Neural cell (in vitro differentiated cells): ENCODE data around the gene PPP1R3G.

ENCODE experiments used
- EP300 ChIP-seq: fragments of 450-650 bp; conservative IDR thresholded peaks from 2 replicates; pipeline ENCODE4 v1.6.1; 2014; ENCODE audit warnings: antibody characterized with exemption, mild to moderate bottlenecking, moderate library complexity; ENCODE audit not compliant: poor library complexity, severe bottlenecking
- POLR2AphosphoS5 ChIP-seq: IDR thresholded peaks from 2 replicates; pipeline ENCODE4 v1.6.1; 2012
- RAD21 ChIP-seq: fragments of 450-650 bp; conservative IDR thresholded peaks from 2 replicates; pipeline ENCODE4 v1.6.1; 2014; ENCODE audit warnings: antibody characterized with exemption, mild to moderate bottlenecking, moderate library complexity
- SMC3 ChIP-seq: fragments of 450-650 bp; conservative IDR thresholded peaks from 2 replicates; pipeline ENCODE4 v1.6.1; 2014; ENCODE audit warnings: antibody characterized with exemption, mild to moderate bottlenecking, moderate library complexity; ENCODE audit not compliant: poor library complexity
- TF ChIP-seq, protein P1 (sequence below): fragments of 450-650 bp; IDR thresholded peaks from 2 replicates; pipeline ENCODE4 v1.5.1; 2014; ENCODE audit warnings: antibody characterized with exemption, mild to moderate bottlenecking, moderate library complexity; ENCODE audit not compliant: poor library complexity, severe bottlenecking

DNA sequence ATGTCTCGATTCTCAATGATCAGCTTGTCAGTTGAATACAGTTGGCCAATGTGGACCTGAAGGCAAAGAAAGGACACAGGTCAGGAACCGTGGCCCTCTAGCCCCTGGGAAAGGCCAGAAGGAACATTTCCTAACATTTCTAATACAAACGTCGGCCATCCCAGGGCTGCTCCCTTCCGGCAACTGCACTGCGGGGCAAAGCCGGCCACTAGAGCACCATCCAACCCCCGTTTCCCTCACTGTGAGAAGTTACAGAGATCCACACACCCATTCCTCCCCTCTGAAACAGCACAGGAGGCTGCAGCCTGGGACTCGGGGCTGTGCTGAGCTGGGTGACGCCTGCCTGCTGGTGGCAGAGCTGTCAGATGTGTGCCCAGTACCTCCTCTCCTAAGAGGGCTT lies 24.3 kb downstream of the PPP1R3G start:
- TF ChIP-seq EP300 (no peak), RAD21 (no peak), POLR2AphosphoS5 (no peak), SMC3 (no peak)
- TF ChIP-seq, protein P1, sequence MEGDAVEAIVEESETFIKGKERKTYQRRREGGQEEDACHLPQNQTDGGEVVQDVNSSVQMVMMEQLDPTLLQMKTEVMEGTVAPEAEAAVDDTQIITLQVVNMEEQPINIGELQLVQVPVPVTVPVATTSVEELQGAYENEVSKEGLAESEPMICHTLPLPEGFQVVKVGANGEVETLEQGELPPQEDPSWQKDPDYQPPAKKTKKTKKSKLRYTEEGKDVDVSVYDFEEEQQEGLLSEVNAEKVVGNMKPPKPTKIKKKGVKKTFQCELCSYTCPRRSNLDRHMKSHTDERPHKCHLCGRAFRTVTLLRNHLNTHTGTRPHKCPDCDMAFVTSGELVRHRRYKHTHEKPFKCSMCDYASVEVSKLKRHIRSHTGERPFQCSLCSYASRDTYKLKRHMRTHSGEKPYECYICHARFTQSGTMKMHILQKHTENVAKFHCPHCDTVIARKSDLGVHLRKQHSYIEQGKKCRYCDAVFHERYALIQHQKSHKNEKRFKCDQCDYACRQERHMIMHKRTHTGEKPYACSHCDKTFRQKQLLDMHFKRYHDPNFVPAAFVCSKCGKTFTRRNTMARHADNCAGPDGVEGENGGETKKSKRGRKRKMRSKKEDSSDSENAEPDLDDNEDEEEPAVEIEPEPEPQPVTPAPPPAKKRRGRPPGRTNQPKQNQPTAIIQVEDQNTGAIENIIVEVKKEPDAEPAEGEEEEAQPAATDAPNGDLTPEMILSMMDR: no peak
